AG09319 (cell line): ENCODE data around the gene PARN.

Experiments used
- DNase-seq: peaks from one replicate; pipeline ENCODE4 v3.0.0-alpha.2; 2010; ENCODE audit warnings: low read depth; ENCODE audit errors: extremely low read depth
- CTCF ChIP-seq: IDR thresholded peaks from 2 replicates; pipeline ENCODE4 v1.5.1; 2011; ENCODE audit warnings: low read depth, mild to moderate bottlenecking, inconsistent platforms, low read length, moderate library complexity

The PARN gene

GRCh38 chr16:14464192-14464591, 165.9 kb downstream of the PARN start:
- TF ChIP-seq CTCF: no peak
- DNase-seq: no peak

GRCh38 chr16:14462811-14463210, 167.2 kb downstream of the PARN start:
- no peak for DNase-seq
- TF ChIP-seq CTCF: no peak

GRCh38 chr16:14460726-14461125, 169.3 kb downstream of the PARN start:
- DNase-seq: no peak
- TF ChIP-seq CTCF: no peak

GRCh38 chr16:14458576-14458975, 171.5 kb downstream of the PARN start:
- TF ChIP-seq CTCF: no peak
- DNase-seq: no peak

GRCh38 chr16:14456793-14457481, 173.1 kb downstream of the PARN start:
- no peak for DNase-seq
- no peak for TF ChIP-seq CTCF

- TF ChIP-seq CTCF: no peak
- no peak for DNase-seq
Measured at GRCh38 chr16:14455573-14455972, 174.5 kb downstream of the PARN start.

GRCh38 chr16:14454391-14454790, 175.7 kb downstream of the PARN start:
- TF ChIP-seq CTCF: no peak
- no peak for DNase-seq
